GM19467 (cell line): ENCODE measurements around the gene LTBP2.
"Not testable (repeated sequence)": the region's sequence is repeated elsewhere in the genome, so short reads cannot be mapped to it uniquely, and the experiment has no call there.

Experiments used
- ATAC-seq: cut with Tn5 transposase; IDR thresholded peaks from one replicate; pipeline ENCODE4 v1.9.1; 2021; ENCODE audit warnings: mild to moderate bottlenecking, moderate library complexity; ENCODE audit not compliant: unreplicated experiment

The LTBP2 gene

DNA sequence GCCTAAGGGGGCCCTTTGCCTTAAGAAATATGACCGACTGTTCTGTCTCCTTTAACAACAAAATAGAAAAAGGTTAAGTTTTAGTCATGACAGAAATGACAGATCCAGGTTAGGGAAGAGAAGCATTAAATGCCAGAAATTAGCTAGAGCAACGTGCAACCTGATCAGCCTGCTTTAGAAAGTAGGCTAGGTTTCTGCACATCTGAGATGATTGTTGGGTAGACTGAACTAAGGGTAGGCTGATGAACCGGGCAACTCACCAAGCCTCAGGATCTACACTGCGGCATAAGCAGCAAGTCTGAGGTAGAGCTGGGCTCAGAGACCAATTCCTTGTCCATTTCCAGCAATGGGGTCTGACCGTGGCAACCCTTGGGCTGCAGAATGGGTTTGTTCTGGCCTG, 148.3 kb downstream of the LTBP2 start:
- ATAC-seq = no peak

DNA sequence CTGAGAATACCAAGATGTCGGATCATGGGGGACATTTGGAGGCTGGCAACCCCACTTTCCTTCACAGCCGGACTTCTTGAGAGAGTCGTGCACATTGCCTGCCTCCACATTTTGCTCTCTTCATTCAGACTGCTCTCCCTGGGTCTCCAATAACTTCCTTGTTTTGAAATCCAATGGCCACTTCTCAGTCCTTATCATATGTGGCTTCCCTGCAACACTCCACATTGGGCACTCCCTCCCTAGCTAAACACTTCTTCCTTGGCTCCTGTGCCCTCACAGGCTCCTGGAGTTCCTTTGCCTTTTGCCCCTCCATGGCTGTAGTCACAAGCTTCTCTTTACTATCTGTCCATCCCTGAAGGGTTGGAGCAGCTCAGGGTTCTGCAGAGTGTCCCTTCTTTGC, 149.0 kb downstream of the LTBP2 start:
- no peak for ATAC-seq

DNA sequence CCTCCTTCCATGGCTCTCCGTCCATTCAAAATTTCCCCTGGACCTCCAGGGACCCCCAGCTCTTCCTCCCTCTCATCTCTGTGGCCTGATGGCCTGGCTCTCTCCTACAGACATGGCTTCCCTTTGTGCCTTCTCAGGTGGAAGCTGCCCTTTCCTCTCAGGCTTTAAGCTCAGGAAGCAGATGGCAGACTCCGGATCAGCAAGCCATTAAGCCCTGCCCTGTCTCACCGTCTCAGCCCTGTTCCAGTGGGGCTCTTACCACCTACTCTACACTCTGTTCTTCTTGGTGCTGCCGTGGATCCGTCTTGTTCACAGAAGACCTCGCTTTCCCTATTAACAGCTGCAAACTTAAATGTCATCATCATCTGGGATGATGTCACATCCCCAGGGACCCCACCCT, 152.1 kb downstream of the LTBP2 start:
- no peak for ATAC-seq

DNA sequence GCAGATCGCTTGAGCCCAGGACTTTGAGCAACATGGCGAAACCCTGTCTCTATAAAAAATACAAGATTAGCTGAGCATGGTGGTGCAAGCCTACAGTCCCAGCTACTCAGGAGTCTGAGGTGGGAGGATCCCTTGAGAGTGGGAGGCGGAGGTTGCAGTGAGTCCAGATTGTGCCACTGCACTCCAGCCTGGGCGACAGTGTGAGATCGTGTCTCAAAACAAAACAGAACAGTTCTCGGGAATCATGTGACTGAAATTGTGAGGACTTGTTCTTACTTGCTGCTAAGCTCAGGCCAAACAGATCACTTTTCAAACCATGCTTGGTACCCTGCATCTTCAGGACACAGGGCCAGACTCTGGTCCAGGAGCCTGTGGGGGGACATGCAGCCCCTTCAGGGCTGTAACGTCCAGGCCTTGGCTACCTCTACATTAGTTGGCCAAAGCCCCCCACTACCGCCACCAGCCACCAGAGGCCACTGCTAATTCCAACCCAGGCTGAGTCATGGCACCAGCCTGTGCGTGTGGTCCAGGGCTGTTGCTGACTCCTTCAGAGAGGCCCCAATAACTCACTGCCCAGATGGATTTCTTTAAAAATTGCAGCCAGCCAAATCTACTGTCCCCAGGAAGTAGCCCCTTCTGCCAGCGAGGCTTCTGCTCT, 152.6 kb downstream of the LTBP2 start:
- no peak for ATAC-seq

DNA sequence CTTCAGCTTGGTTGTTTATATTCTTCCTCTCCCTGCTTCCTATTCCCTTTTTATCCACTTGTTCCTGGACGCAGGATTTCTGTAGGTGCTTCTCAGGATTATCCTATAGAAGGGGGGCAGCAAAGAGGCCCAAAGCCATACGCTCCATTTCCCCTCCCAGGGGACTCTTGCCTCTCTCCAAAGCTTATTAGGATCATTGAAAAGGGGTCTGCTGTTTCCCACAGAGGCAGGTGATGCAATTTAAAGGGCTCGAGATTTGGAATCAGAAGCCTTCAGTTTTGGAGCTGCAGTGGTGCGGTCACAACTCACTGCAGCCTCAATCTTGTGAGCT, 154.5 kb downstream of the LTBP2 start:
- no peak for ATAC-seq

DNA sequence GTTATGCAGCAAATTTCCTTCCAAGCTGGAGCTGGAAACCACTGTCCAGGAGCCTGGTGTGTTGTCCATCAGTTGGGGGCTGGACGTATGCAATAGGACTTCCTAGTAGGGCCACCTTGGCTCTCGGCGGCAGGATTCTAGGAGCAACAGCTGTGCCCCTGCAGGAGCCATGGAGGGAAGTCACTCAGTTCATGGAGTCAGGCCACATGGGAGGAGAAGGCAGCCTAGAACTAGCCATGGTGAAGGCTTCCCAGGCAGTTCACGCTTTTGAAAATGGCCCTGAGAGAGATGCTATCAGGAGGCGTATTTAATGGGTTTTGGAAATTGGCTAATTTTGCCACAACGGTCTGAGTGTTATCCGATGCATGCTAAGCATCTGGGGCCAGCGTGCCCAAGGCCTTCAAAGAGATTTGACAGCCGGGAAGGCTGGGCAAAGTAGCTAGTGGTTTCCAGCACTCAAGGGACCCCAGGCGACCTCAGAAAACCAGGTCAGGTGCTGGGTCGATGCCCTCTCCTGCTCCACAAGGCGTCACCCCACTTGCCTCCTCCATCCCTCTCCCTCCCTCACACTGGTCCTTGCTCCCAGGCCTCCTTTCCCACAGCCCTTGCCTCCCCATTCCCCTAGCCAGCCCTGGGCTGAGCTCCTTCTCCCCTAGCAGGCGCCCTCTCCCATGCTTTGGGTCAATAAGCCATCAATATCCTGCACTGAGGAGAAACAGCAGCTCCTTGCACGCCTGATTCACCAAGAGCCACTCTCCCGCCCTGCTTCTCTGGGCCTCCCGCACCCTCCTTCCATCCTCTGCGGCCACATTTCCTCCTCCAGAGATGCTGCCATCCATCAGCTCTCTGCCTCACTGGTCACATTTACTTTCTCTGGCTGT, 155.1 kb downstream of the LTBP2 start:
- ATAC-seq = no peak

DNA sequence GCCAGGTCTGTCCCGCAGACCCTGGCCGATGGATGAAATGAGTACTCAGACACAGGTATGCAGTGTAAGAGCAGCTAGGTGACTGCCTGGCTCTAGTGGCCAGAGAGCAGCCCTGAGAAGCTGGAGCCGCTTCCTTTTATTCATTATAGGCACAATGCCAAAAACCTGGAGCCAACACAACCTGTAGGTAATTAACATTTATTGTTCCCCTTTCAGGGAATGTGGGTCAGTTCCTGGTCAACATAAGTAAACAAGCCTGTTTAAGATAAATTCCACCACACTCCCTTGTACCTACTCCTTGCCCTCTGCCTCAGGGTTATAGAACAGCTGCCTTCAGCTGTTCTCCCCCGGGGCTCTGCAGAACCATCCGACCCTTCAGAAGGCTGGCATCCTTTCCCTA, 157.6 kb downstream of the LTBP2 start:
- not testable (repeated sequence) for ATAC-seq
